ENCODE results near the gene ADSS1. TPM values are rescaled to one million over a fixed set of nuclear protein-coding genes. Genes with fewer than 3 reads are reported as not detected.

The ADSS1 gene
- total RNA-seq, 1 experiment from 2014 or later = 2.8 TPM

DNA sequence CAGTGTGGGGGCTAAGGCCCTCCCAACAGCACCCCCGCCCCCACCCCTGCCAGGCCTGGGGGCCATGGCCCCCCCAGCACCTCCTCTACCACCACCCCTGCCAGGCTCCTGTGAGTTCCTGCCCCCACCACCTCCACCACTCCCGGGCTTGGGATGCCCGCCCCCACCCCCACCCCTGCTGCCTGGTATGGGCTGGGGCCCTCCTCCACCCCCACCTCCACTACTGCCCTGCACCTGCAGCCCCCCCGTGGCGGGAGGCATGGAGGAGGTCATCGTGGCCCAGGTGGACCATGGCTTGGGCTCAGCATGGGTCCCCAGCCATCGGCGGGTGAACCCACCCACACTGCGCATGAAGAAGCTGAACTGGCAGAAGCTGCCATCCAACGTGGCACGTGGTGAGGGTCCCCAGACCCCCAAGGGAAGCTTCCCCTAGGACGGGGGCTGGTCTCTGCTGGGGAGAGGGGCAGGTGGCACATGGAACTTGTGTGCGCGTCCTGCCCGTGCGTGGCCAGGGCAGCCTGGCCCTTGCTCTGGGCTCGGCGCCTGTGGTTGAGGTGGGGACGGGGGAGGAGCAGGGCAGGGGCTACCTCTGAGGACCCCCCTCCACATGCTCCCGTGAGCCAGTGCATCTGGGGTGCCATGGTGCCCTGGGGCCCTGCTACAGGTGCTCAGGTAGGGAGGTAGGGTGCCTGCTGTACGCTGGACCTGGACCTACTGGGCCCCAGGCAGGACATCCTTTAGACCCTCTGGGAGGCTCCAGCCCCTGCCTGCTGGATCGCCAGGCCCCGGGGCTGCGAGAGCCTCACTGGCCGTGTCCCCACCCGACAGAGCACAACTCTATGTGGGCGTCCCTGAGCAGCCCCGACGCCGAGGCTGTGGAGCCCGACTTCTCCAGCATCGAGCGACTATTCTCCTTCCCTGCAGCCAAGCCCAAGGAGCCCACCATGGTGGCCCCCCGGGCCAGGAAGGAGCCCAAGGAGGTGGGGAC lies 16.1 kb upstream of the ADSS1 start:
- Histone ChIP-seq H3K9ac (ENCODE audit: low read length) (no peak overlapping the region), H3K27me3 (ENCODE audit: low read length) (no peaks in the 10 kb centered on the region), H3K4me3 (ENCODE audit: low read length) (no peak overlapping the region), H3K4me1 (ENCODE audit: low read length) (no peaks in the 10 kb centered on the region), H2AFZ (ENCODE audit: low read length) (no peak overlapping the region), H3K9me2 (replicated peaks; ENCODE audit: insufficient read depth, low read length) (no peaks in the 10 kb centered on the region), H3K4me2 (ENCODE audit: low read depth, low read length, poor library complexity, severe bottlenecking) (no peak overlapping the region), H3K79me2 (ENCODE audit: low read length) (no peaks in the 10 kb centered on the region), H3K9me3 (ENCODE audit: low read length) (no peaks in the 10 kb centered on the region), H4K20me1 (ENCODE audit: insufficient read depth, low read depth, low read length) (0 out of 2 replicates have a peak, but pooled peaks cover under 1% of the 10 kb centered on the region), H3K27ac (ENCODE audit: low read length) (no peak overlapping the region), H3K36me3 (ENCODE audit: insufficient read depth, low read length) (no peaks in the 10 kb centered on the region)
- no peak for DNase-seq

DNA sequence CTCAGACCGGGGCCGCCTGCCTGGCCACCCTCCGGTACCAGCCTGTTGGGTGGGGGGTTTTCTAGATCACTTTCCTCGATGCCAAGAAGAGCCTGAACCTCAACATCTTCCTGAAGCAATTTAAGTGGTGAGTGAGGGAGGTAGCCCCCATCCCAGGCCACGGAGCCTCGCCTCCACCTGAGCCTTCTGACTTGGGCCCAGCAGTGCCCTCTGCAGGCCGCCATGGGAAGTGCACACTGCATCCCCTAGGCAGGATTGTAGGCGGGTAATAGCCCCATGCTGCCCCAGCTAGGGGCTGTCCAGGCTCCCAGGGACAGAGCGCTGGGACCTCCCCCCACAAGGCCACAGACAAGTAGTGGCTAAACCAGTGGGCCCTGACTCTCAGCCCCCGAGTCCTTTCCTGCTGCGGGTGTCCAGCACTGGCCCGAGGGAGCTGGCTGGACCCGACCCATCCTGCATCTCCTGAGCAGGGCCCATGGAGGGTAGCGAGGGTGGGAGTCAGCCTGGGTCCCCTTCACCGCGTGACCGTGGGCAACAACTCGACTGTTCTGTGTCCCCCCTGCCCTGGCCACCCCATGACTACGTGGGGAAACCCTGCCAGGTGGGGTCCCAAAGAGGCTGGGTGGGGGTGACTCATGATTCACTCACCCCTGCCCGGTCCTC lies 15.3 kb upstream of the ADSS1 start:
- no peak overlapping the region for H2AFZ ChIP-seq (ENCODE audit: low read length)
- H3K27ac ChIP-seq (ENCODE audit: low read length) = no peak overlapping the region
- no peaks in the 10 kb centered on the region for H3K79me2 ChIP-seq (ENCODE audit: low read length)
- no peaks in the 10 kb centered on the region for H3K4me1 ChIP-seq (ENCODE audit: low read length)
- no peak overlapping the region for H3K4me3 ChIP-seq (ENCODE audit: low read length)
- DNase-seq = peak; percentile 95
- 0 out of 2 replicates have a peak, but pooled peaks cover 4% of the 10 kb centered on the region for H4K20me1 ChIP-seq (ENCODE audit: insufficient read depth, low read depth, low read length)
- no peak overlapping the region for H3K9ac ChIP-seq (ENCODE audit: low read length)
- H3K27me3 ChIP-seq (ENCODE audit: low read length) = no peaks in the 10 kb centered on the region
- no peaks in the 10 kb centered on the region for H3K9me2 ChIP-seq (replicated peaks; ENCODE audit: insufficient read depth, low read length)
- no peaks in the 10 kb centered on the region for H3K9me3 ChIP-seq (ENCODE audit: low read length)
- no peaks in the 10 kb centered on the region for H3K36me3 ChIP-seq (ENCODE audit: insufficient read depth, low read length)
- no peak overlapping the region for H3K4me2 ChIP-seq (ENCODE audit: low read depth, low read length, poor library complexity, severe bottlenecking)

DNA sequence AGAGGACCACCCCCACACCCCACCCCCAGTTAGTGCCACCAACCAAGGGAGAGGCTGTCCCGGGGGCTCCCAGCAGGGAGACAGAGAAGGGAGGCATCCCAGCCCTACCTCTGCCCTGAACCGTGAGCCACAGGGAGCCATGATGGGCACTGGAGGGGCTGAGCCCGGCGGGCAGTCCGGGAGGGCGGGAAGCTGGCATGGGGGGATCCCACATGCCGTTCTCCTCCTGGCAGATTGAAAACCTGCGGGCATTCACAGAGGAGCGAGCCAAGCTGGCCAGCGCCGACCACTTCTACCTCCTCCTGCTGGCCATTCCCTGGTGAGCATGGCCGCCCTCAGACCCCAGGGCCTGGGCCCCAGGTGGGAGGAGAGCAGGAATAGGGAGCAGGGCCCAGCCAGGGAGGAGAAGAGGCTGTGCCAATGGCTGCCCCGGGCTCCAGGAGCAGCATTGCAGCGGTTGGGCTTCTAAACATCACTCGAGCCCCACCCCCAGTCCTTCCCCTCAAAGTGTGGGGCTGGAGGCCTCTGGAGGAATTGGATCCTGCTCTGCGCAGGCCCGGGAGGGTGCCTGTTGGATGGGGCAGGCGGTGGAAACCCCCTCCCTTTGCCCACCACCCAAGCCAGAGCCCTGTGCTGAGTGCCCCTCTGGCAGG lies 14.5 kb upstream of the ADSS1 start:
- no peaks in the 10 kb centered on the region for H3K27me3 ChIP-seq (ENCODE audit: low read length)
- H3K4me2 ChIP-seq (ENCODE audit: low read depth, low read length, poor library complexity, severe bottlenecking) = no peak overlapping the region
- no peak overlapping the region for H3K4me3 ChIP-seq (ENCODE audit: low read length)
- H3K27ac ChIP-seq (ENCODE audit: low read length) = no peak overlapping the region
- no peak overlapping the region for H2AFZ ChIP-seq (ENCODE audit: low read length)
- 0 out of 2 replicates have a peak, but pooled peaks cover 4% of the 10 kb centered on the region for H4K20me1 ChIP-seq (ENCODE audit: insufficient read depth, low read depth, low read length)
- H3K79me2 ChIP-seq (ENCODE audit: low read length) = no peaks in the 10 kb centered on the region
- H3K36me3 ChIP-seq (ENCODE audit: insufficient read depth, low read length) = no peaks in the 10 kb centered on the region
- no peak overlapping the region for H3K9ac ChIP-seq (ENCODE audit: low read length)
- H3K9me2 ChIP-seq (replicated peaks; ENCODE audit: insufficient read depth, low read length) = no peaks in the 10 kb centered on the region
- no peak for DNase-seq
- no peaks in the 10 kb centered on the region for H3K4me1 ChIP-seq (ENCODE audit: low read length)
- no peaks in the 10 kb centered on the region for H3K9me3 ChIP-seq (ENCODE audit: low read length)

DNA sequence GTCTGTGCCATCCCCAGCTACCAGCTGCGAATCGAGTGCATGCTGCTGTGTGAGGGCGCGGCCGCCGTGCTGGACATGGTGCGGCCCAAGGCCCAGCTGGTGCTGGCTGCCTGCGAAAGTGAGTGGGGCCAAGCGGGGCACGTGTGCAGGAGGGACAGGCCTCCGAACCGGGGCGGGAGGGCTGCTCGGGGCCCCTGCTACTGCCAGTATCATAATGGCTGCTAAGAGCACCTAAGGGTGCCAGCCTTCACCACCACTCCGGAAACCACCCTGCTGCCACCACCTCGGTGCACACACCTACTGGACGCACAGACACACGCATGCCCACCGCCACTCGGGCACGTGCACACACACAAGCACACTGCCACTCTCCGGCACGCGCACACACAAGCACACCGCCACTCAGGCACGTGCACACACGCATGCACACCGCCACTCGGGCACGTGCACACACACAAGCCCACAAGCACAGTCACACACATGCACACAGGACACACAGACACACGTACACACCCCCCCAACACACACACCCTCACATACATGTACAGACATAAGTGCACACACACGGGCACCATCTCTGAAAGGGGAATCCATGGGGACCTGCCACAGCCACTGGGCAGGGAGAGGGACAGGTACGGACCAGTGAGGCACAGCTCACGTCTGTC lies 13.8 kb upstream of the ADSS1 start:
- Histone ChIP-seq H3K27me3 (ENCODE audit: low read length) (no peaks in the 10 kb centered on the region), H3K27ac (ENCODE audit: low read length) (no peak overlapping the region), H3K9me2 (replicated peaks; ENCODE audit: insufficient read depth, low read length) (no peaks in the 10 kb centered on the region), H3K36me3 (ENCODE audit: insufficient read depth, low read length) (no peaks in the 10 kb centered on the region), H3K9ac (ENCODE audit: low read length) (no peak overlapping the region), H2AFZ (ENCODE audit: low read length) (no peak overlapping the region), H3K79me2 (ENCODE audit: low read length) (no peaks in the 10 kb centered on the region), H3K4me1 (ENCODE audit: low read length) (no peaks in the 10 kb centered on the region), H3K9me3 (ENCODE audit: low read length) (no peaks in the 10 kb centered on the region), H4K20me1 (ENCODE audit: insufficient read depth, low read depth, low read length) (0 out of 2 replicates have a peak, but pooled peaks cover 4% of the 10 kb centered on the region), H3K4me3 (ENCODE audit: low read length) (no peak overlapping the region), H3K4me2 (ENCODE audit: low read depth, low read length, poor library complexity, severe bottlenecking) (no peak overlapping the region)
- no peak for DNase-seq

DNA sequence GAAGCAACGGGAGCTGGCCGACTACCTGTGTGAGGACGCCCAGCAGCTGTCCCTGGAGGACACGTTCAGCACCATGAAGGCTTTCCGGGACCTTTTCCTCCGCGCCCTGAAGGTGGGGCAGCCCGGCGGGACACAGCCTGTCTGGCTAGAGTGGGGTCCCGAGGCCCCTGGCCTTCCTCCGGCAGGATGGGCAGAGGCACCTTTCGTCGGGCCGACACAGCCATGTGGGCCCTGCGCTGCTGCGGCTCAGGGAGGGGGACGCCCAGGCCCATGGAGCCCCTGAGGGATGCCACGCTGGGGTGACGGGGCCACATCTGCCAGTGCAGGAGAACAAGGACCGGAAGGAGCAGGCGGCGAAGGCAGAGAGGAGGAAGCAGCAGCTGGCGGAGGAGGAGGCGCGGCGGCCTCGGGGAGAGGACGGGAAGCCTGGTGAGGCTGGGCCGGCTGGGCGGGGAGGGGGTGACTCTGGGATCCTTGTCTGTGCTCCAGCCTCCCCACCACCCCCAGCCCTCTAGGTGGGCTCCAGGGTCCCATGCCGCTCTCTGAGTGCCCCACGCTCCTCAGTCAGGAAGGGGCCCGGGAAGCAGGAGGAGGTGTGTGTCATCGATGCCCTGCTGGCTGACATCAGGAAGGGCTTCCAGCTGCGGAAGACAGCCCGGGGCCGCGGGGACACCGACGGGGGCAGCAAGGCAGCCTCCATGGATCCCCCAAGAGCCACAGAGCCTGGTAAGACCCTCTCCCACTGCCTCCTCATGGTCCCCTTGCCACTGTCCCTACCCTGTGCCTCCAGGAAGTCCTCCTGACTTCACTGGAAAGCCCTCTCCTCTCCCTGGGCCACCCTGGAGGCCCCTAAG lies 10.9 kb upstream of the ADSS1 start:
- Histone ChIP-seq H3K27ac (ENCODE audit: low read length) (no peak overlapping the region), H3K4me3 (ENCODE audit: low read length) (no peak overlapping the region), H3K9me2 (replicated peaks; ENCODE audit: insufficient read depth, low read length) (no peaks in the 10 kb centered on the region), H3K36me3 (ENCODE audit: insufficient read depth, low read length) (no peaks in the 10 kb centered on the region), H3K9me3 (ENCODE audit: low read length) (no peaks in the 10 kb centered on the region), H4K20me1 (ENCODE audit: insufficient read depth, low read depth, low read length) (0 out of 2 replicates have a peak, but pooled peaks cover 4% of the 10 kb centered on the region), H3K27me3 (ENCODE audit: low read length) (no peaks in the 10 kb centered on the region), H3K9ac (ENCODE audit: low read length) (no peak overlapping the region), H3K4me2 (ENCODE audit: low read depth, low read length, poor library complexity, severe bottlenecking) (no peak overlapping the region), H3K79me2 (ENCODE audit: low read length) (no peaks in the 10 kb centered on the region), H3K4me1 (ENCODE audit: low read length) (no peaks in the 10 kb centered on the region), H2AFZ (ENCODE audit: low read length) (no peak overlapping the region)
- no peak for DNase-seq

DNA sequence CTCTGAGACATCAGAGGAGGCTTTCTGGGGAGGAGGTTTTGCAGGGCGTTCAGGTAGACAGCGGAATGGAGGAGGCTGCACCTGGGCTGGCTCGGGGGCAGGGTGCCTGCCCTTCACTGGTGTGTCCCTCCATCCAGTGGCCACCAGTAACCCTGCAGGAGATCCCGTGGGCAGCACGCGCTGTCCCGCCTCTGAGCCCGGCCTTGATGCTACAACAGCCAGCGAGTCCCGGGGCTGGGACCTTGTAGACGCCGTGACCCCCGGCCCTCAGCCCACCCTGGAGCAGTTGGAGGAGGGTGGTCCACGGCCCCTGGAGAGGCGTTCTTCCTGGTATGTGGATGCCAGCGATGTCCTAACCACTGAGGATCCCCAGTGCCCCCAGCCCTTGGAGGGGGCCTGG lies 10.0 kb upstream of the ADSS1 start:
- Histone ChIP-seq H3K27me3 (ENCODE audit: low read length) (no peaks in the 10 kb centered on the region), H3K9me2 (replicated peaks; ENCODE audit: insufficient read depth, low read length) (no peaks in the 10 kb centered on the region), H3K36me3 (ENCODE audit: insufficient read depth, low read length) (no peaks in the 10 kb centered on the region), H3K4me2 (ENCODE audit: low read depth, low read length, poor library complexity, severe bottlenecking) (no peak overlapping the region), H3K27ac (ENCODE audit: low read length) (no peak overlapping the region), H4K20me1 (ENCODE audit: insufficient read depth, low read depth, low read length) (0 out of 2 replicates have a peak, but pooled peaks cover 4% of the 10 kb centered on the region), H3K9me3 (ENCODE audit: low read length) (no peaks in the 10 kb centered on the region), H3K4me1 (ENCODE audit: low read length) (no peaks in the 10 kb centered on the region), H2AFZ (ENCODE audit: low read length) (no peak overlapping the region), H3K9ac (ENCODE audit: low read length) (no peak overlapping the region), H3K4me3 (ENCODE audit: low read length) (no peak overlapping the region), H3K79me2 (ENCODE audit: low read length) (no peaks in the 10 kb centered on the region)
- DNase-seq = no peak

DNA sequence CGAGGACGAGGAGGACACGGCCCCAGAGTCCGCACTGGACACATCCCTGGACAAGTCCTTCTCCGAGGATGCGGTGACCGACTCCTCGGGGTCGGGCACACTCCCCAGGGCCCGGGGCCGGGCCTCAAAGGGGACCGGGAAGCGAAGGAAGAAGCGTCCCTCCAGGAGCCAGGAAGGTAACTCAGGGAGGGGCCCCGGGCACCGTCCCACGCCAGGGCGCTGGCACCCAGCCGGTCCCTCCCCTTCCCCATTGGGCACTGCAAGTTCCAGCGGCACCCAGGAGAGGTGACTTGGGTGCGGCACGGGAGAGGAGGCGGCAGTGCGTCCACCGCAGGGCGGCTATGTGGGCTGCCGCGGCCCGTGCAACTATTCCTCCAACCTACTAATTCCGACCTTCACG lies 9.3 kb upstream of the ADSS1 start:
- Histone ChIP-seq H3K9me3 (ENCODE audit: low read length) (no peaks in the 10 kb centered on the region), H3K9me2 (replicated peaks; ENCODE audit: insufficient read depth, low read length) (no peaks in the 10 kb centered on the region), H3K4me1 (ENCODE audit: low read length) (no peaks in the 10 kb centered on the region), H3K79me2 (ENCODE audit: low read length) (no peaks in the 10 kb centered on the region), H3K27me3 (ENCODE audit: low read length) (no peaks in the 10 kb centered on the region), H3K36me3 (ENCODE audit: insufficient read depth, low read length) (no peaks in the 10 kb centered on the region), H3K4me2 (ENCODE audit: low read depth, low read length, poor library complexity, severe bottlenecking) (no peak overlapping the region), H4K20me1 (ENCODE audit: insufficient read depth, low read depth, low read length) (0 out of 2 replicates have a peak, but pooled peaks cover 4% of the 10 kb centered on the region), H3K27ac (ENCODE audit: low read length) (no peak overlapping the region), H3K4me3 (ENCODE audit: low read length) (no peak overlapping the region), H2AFZ (ENCODE audit: low read length) (no peak overlapping the region), H3K9ac (ENCODE audit: low read length) (no peak overlapping the region)
- DNase-seq = no peak

All from Karpas-422 (cell line).